Upper lobe of left lung (tissue), 4 donors: Measurements from ENCODE around the gene PLEKHG7.

Source experiments
- EP300 ChIP-seq, 4 donors: sonication (generic); formaldehyde crosslinking; IDR thresholded peaks; one replicate each; pipeline ENCODE4 v1.5.1; 2017; ENCODE audit warnings: antibody characterized with exemption in 4 of 4, control low read depth in 2 of 4
- POLR2A ChIP-seq, 4 donors: fragments of 450-650 bp; IDR thresholded peaks; one replicate each; pipeline ENCODE4 v1.5.1; 2016 to 2017; ENCODE audit warnings: antibody characterized with exemption in 4 of 4, mild to moderate bottlenecking in 2 of 4
- POLR2AphosphoS5 ChIP-seq, 2 donors: sonication (generic); formaldehyde crosslinking; IDR thresholded peaks; one replicate each; pipeline ENCODE4 v1.5.1; 2017; ENCODE audit warnings: antibody characterized with exemption in 2 of 2
- TF ChIP-seq, protein P1 (sequence below), 6 experiments: fragments of 450-650 bp in 4 of 6; fragments of 200-600 bp in 2 of 6; sonication (generic) in 2 of 6; IDR thresholded peaks; one replicate each; pipeline ENCODE4 v1.5.1; 2016 to 2019; ENCODE audit warnings: antibody characterized with exemption in 6 of 6

DNA sequence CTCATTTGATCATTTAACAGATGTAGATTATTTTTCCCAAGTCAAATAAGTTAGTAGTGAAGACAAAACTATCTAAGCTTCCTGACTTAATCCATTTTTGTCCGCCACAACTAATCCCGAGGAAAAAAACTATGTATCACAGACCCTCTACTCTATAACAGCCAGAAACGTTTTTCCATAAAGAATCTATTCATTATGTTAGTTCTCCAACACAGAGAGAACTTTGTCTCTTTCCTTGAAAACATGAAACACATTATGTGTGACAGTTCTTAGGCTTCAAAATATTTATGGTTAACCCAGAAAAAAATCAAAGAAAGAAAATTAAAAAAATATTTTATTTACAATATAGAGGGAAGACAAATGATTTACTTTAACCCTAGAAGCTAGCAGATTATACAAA is 100.1 kb downstream of the PLEKHG7 start:
- TF ChIP-seq, protein P1, sequence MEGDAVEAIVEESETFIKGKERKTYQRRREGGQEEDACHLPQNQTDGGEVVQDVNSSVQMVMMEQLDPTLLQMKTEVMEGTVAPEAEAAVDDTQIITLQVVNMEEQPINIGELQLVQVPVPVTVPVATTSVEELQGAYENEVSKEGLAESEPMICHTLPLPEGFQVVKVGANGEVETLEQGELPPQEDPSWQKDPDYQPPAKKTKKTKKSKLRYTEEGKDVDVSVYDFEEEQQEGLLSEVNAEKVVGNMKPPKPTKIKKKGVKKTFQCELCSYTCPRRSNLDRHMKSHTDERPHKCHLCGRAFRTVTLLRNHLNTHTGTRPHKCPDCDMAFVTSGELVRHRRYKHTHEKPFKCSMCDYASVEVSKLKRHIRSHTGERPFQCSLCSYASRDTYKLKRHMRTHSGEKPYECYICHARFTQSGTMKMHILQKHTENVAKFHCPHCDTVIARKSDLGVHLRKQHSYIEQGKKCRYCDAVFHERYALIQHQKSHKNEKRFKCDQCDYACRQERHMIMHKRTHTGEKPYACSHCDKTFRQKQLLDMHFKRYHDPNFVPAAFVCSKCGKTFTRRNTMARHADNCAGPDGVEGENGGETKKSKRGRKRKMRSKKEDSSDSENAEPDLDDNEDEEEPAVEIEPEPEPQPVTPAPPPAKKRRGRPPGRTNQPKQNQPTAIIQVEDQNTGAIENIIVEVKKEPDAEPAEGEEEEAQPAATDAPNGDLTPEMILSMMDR (IDR thresholded peaks at IDR 0.05): no peak
- no peak for TF ChIP-seq POLR2A (IDR thresholded peaks at IDR 0.05)
- no peak for TF ChIP-seq EP300 (IDR thresholded peaks at IDR 0.05)
- no peak for TF ChIP-seq POLR2AphosphoS5 (IDR thresholded peaks at IDR 0.05)
